CD14-positive monocyte (primary cell): ENCODE measurements around the gene KRTAP10-2. TPM values are rescaled to one million over a fixed set of nuclear protein-coding genes. Genes with fewer than 3 reads are reported as not detected.
"Not testable (repeated sequence)": the region's sequence is repeated elsewhere in the genome, so short reads cannot be mapped to it uniquely, and the experiment has no call there.

ENCODE experiments used
- DNase-seq, 3 donors: peaks; one replicate each; pipeline ENCODE4 v3.0.0-alpha.2; 2011 to 2022
- H2AFZ ChIP-seq: 2 replicates; pipeline ENCODE4 v1.6.0; 2012; ENCODE audit warnings: mild to moderate bottlenecking, low read depth, low read length, inconsistent platforms; ENCODE audit not compliant: insufficient read depth, poor library complexity, severe bottlenecking
- H3K27ac ChIP-seq, 2 donors: 1 replicate in 1 of 2; 2 replicates in 1 of 2; pipeline ENCODE4 v1.5.1; 2012 to 2013; ENCODE audit warnings: low read length in 2 of 2, control low read depth in 1 of 2, inconsistent platforms in 1 of 2, low read depth in 1 of 2, mild to moderate bottlenecking in 1 of 2
- H3K27me3 ChIP-seq, 2 donors: one replicate each; pipeline versions ENCODE4 v1.6.0 to v1.6.1; 2011 to 2013; ENCODE audit warnings: low read length in 2 of 2; ENCODE audit not compliant: control insufficient read depth in 2 of 2, insufficient read depth in 2 of 2
- H3K36me3 ChIP-seq, 2 donors: replicated peaks in 1 of 2; 1 replicate in 1 of 2; 2 replicates in 1 of 2; pipeline versions ENCODE4 v1.5.1 to v1.6.1; 2012 to 2013; ENCODE audit warnings: low read length in 2 of 2, control low read depth in 1 of 2, inconsistent platforms in 1 of 2, mild to moderate bottlenecking in 1 of 2; ENCODE audit not compliant: insufficient read depth in 2 of 2, control insufficient read depth in 1 of 2
- H3K4me1 ChIP-seq, 2 donors: 1 replicate in 1 of 2; 2 replicates in 1 of 2; pipeline versions ENCODE4 v1.5.1 to v1.6.1; 2012 to 2013; ENCODE audit warnings: low read length in 2 of 2, control low read depth in 1 of 2, inconsistent platforms in 1 of 2, mild to moderate bottlenecking in 1 of 2, moderate library complexity in 1 of 2; ENCODE audit not compliant: insufficient read depth in 2 of 2, control insufficient read depth in 1 of 2
- H3K4me2 ChIP-seq: replicated peaks from 2 replicates; pipeline ENCODE3; 2012; ENCODE audit warnings: low read length, moderate library complexity, mild to moderate bottlenecking; ENCODE audit not compliant: poor library complexity, severe bottlenecking; ENCODE audit errors: extremely low read depth
- H3K4me3 ChIP-seq, 3 experiments: fragments of 200-600 bp in 1 of 3; sonication (generic) in 1 of 3; replicated peaks in 1 of 3; 1 replicate in 2 of 3; 2 replicates in 1 of 3; pipeline ENCODE4 v1.5.1; 2011 to 2013; ENCODE audit warnings: low read length in 3 of 3, mild to moderate bottlenecking in 3 of 3, control low read depth in 2 of 3, low read depth in 2 of 3, inconsistent platforms in 1 of 3, moderate library complexity in 1 of 3
- H3K79me2 ChIP-seq: 2 replicates; pipeline ENCODE4 v1.6.0; 2012; ENCODE audit warnings: mild to moderate bottlenecking, control low read depth, inconsistent platforms, low read length, moderate library complexity; ENCODE audit not compliant: insufficient read depth
- H3K9ac ChIP-seq: 2 replicates; pipeline ENCODE4 v1.6.0; 2017; ENCODE audit warnings: low read length, mild to moderate bottlenecking; ENCODE audit not compliant: insufficient read depth, poor library complexity, severe bottlenecking
- H3K9me3 ChIP-seq, 2 donors: replicated peaks in 1 of 2; 1 replicate in 1 of 2; 2 replicates in 1 of 2; pipeline versions ENCODE4 v1.5.1 to v1.6.1; 2012 to 2013; ENCODE audit warnings: low read length in 2 of 2, control low read depth in 1 of 2; ENCODE audit not compliant: control insufficient read depth in 1 of 2, insufficient read depth in 1 of 2
- H4K20me1 ChIP-seq: 2 replicates; pipeline ENCODE4 v1.6.0; 2012; ENCODE audit warnings: mild to moderate bottlenecking, low read length, control low read depth, moderate library complexity; ENCODE audit not compliant: insufficient read depth
- H3K27ac Mint-ChIP-seq, 7 donors: one replicate each; pipeline ENCODE4 v1.8.0; 2020; ENCODE audit warnings: mild to moderate bottlenecking in 7 of 7, mixed read lengths in 7 of 7, moderate library complexity in 6 of 7, inconsistent platforms in 2 of 7
- H3K27me3 Mint-ChIP-seq, 3 donors: one replicate each; pipeline ENCODE4 v1.8.0; 2021 to 2022; ENCODE audit warnings: low read depth in 3 of 3, mild to moderate bottlenecking in 3 of 3, mixed read lengths in 3 of 3, moderate library complexity in 3 of 3, inconsistent platforms in 1 of 3
- H3K36me3 Mint-ChIP-seq, 2 donors: one replicate each; pipeline ENCODE4 v1.8.0; 2020; ENCODE audit warnings: mixed read lengths in 2 of 2, inconsistent platforms in 1 of 2, mild to moderate bottlenecking in 1 of 2
- H3K4me1 Mint-ChIP-seq: one replicate; pipeline ENCODE4 v1.8.0; 2020; ENCODE audit warnings: mild to moderate bottlenecking, mixed read lengths
- H3K4me3 Mint-ChIP-seq, 2 donors: one replicate each; pipeline ENCODE4 v1.8.0; 2020; ENCODE audit warnings: mild to moderate bottlenecking in 2 of 2, mixed read lengths in 2 of 2, moderate library complexity in 1 of 2
- H3K9me3 Mint-ChIP-seq, 7 donors: one replicate each; pipeline ENCODE4 v1.8.0; 2020 to 2022; ENCODE audit warnings: mixed read lengths in 7 of 7, mild to moderate bottlenecking in 6 of 7, moderate library complexity in 6 of 7, inconsistent platforms in 2 of 7
- WGBS: methylation state at CpG from one replicate; pipeline ENCODE4 v1.1.5; 2013; ENCODE audit warnings: missing lambda C conversion rate; ENCODE audit not compliant: insufficient coverage; 5-methylcytosine and 5-hydroxymethylcytosine counted together
- intact Hi-C, 2 donors: fragments of 100-400 bp; cut with micrococcal nuclease; formaldehyde crosslinking; loops; one replicate each; pipeline versions ENCODE4 v1.15.0 to v1.15.1; 2023
- polyA plus RNA-seq, 3 donors: library from polyadenylated mRNA; depleted of rRNA in 1 of 3; unstranded in 2 of 3; stranded (reverse) in 1 of 3; fragments of 300-500 nt in 2 of 3; fragments of >200 nt in 1 of 3; fragmentation: Illumina TruSeq in 2 of 3; gene quantifications; 1 replicate in 2 of 3; 2 replicates in 1 of 3; pipeline ENCODE4 v1.2.3, GENCODE V29; 2012 to 2021
- TF ChIP-seq, protein P1 (sequence below): fragments of 200-600 bp; IDR thresholded peaks from one replicate; pipeline ENCODE4 v1.8.0; 2022; ENCODE audit warnings: antibody characterized with exemption, mild to moderate bottlenecking

The KRTAP10-2 gene
- polyA plus RNA-seq, 3 donors = not detected

DNA sequence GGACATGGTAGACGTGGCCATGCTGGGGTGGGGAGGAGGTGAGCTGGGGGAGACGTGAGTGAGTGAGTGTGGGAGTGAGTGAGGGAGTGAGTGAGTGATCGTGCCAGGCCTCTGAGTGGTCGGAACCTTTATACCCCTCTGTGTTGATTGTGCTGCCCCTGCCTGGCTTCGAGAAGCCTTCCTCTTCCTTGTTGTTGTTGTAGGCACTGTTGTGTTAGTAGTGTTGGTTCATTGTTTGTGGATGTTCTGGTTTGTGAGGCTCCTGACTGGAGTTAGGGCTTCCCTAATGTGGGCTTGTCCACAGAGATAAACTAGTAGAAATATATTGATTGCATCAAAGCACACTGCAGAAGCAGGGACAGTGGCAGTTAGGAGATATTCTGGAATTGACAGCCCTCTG, 7.4 kb upstream of the KRTAP10-2 start, which contains the start of gene KRTAP10-3:
Gene KRTAP10-3 (minus strand): TSS at position 101 of the 400 bp plus-strand sequence. CDS start 80 bp downstream, at position 21.
- no peaks in the 10 kb centered on the region for H3K79me2 ChIP-seq
- no peak within 1 kb of the TSS for H3K4me2 ChIP-seq
- no peaks in the 10 kb centered on the region for H3K27me3 ChIP-seq
- WGBS = 83% methylated on average over 5 of the region's 5 CpGs
- no peak within 1 kb of the TSS for H3K4me3 ChIP-seq
- H4K20me1 ChIP-seq = no peaks in the 10 kb centered on the region
- no peak within 1 kb of the TSS for H3K4me3 Mint-ChIP-seq
- TF ChIP-seq, protein P1, sequence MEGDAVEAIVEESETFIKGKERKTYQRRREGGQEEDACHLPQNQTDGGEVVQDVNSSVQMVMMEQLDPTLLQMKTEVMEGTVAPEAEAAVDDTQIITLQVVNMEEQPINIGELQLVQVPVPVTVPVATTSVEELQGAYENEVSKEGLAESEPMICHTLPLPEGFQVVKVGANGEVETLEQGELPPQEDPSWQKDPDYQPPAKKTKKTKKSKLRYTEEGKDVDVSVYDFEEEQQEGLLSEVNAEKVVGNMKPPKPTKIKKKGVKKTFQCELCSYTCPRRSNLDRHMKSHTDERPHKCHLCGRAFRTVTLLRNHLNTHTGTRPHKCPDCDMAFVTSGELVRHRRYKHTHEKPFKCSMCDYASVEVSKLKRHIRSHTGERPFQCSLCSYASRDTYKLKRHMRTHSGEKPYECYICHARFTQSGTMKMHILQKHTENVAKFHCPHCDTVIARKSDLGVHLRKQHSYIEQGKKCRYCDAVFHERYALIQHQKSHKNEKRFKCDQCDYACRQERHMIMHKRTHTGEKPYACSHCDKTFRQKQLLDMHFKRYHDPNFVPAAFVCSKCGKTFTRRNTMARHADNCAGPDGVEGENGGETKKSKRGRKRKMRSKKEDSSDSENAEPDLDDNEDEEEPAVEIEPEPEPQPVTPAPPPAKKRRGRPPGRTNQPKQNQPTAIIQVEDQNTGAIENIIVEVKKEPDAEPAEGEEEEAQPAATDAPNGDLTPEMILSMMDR = no peak
- intact Hi-C loops = no loop called here
- H3K36me3 ChIP-seq = no peaks in the 10 kb centered on the region
- no peak within 1 kb of the TSS for H2AFZ ChIP-seq
- H3K36me3 Mint-ChIP-seq = no peaks in the 10 kb centered on the region
- H3K27me3 Mint-ChIP-seq = peaks cover 7 to 10% (median 9%) of the 10 kb centered on the region in 3 donors
- H3K9me3 Mint-ChIP-seq = peaks cover 2 to 25% (median 7%) of the 10 kb centered on the region in 7 donors
- H3K4me1 ChIP-seq = no peaks in the 10 kb centered on the region
- peaks cover 0 to 6% of the 10 kb centered on the region in 2 donors for H3K9me3 ChIP-seq
- DNase-seq = no peak
- no peak within 1 kb of the TSS for H3K27ac ChIP-seq
- no peak within 1 kb of the TSS for H3K9ac ChIP-seq
- H3K4me1 Mint-ChIP-seq = no peaks in the 10 kb centered on the region
- H3K27ac Mint-ChIP-seq = no peak within 1 kb of the TSS

DNA sequence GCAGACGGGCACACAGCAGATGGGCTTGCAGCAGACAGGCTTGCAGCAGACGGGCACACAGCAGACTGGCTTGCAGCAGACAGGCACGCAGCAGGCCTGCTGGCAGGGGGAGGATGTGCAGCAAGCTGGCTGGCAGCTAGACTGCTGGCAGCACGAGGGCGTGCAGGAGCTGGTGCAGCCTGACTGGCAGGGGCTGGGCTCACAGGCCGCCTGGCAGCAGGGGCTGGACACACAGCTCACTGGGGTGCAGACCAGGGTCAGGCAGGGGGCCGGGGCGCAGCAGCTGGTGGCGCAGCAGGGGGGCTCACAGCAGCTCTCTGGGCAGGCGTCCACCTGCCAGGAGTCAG, 7.0 kb upstream of the KRTAP10-2 start:
- H3K27ac Mint-ChIP-seq, H3K27me3 Mint-ChIP-seq, H3K27ac ChIP-seq, H3K36me3 ChIP-seq, H3K9me3 ChIP-seq, intact Hi-C loops, H4K20me1 ChIP-seq, H3K9ac ChIP-seq, H3K4me1 ChIP-seq, H3K27me3 ChIP-seq, DNase-seq, H2AFZ ChIP-seq, H3K4me3 Mint-ChIP-seq, H3K4me1 Mint-ChIP-seq, H3K4me2 ChIP-seq, H3K79me2 ChIP-seq, H3K36me3 Mint-ChIP-seq, H3K4me3 ChIP-seq: not testable (repeated sequence)
- H3K9me3 Mint-ChIP-seq = peaks cover 2 to 25% (median 7%) of the 10 kb centered on the region in 7 donors
- WGBS = 91% methylated on average over 10 of the region's 10 CpGs
